K562 (cell line): ENCODE measurements around the gene KPTN. TPM values are rescaled to one million over a fixed set of nuclear protein-coding genes. Genes with fewer than 3 reads are reported as not detected.

Source experiments
- CCNT2 ChIP-seq: IDR thresholded peaks from 2 replicates; pipeline ENCODE4 v1.6.1; 2011; ENCODE audit warnings: borderline replicate concordance, low read depth, mild to moderate bottlenecking, moderate library complexity, mixed read lengths, low read length; ENCODE audit not compliant: insufficient read length; ENCODE audit errors: extremely low read depth
- CREB1 ChIP-seq, 2 experiments: sonication (generic) in 1 of 2; formaldehyde crosslinking in 1 of 2; IDR thresholded peaks; 2 replicates each; pipeline versions ENCODE4 v1.6.1 to v1.8.0; 2012 to 2022; ENCODE audit warnings: inconsistent platforms in 1 of 2, mild to moderate bottlenecking in 1 of 2, missing genetic modification reagents in 1 of 2, moderate library complexity in 1 of 2
- ERF ChIP-seq: fragments of 450-650 bp; formaldehyde crosslinking; IDR thresholded peaks from 2 replicates; pipeline ENCODE4 v1.4.0; 2020; ENCODE audit warnings: mild to moderate bottlenecking, mixed read lengths
- GATAD2B ChIP-seq: fragments of 450-650 bp; IDR thresholded peaks from 2 replicates; pipeline ENCODE4 v1.6.1; 2017; ENCODE audit warnings: mild to moderate bottlenecking, borderline replicate concordance
- JUNB ChIP-seq: fragments of 450-650 bp; formaldehyde crosslinking; conservative IDR thresholded peaks from 2 replicates; pipeline ENCODE4 v1.4.0; 2020; ENCODE audit warnings: mild to moderate bottlenecking
- MYNN ChIP-seq, 2 experiments: sonication (generic); formaldehyde crosslinking in 1 of 2; IDR thresholded peaks; 2 replicates each; pipeline versions ENCODE4 v1.5.0 to v1.6.1; 2016 to 2020; ENCODE audit warnings: antibody characterized with exemption in 1 of 2, missing genetic modification reagents in 1 of 2
- NRF1 ChIP-seq, 2 experiments: fragments of 450-650 bp; IDR thresholded peaks in 1 of 2; conservative IDR thresholded peaks in 1 of 2; 2 replicates each; pipeline ENCODE4 v1.6.1; 2014; ENCODE audit warnings: mild to moderate bottlenecking in 2 of 2
- RBM25 ChIP-seq: fragments of 200-400 bp; formaldehyde crosslinking; IDR thresholded peaks from 2 replicates; pipeline ENCODE4 v1.6.1; 2018; ENCODE audit warnings: low read length, low read depth, moderate library complexity; ENCODE audit not compliant: severe bottlenecking
- ZKSCAN3 ChIP-seq: fragments of 250-450 bp; sonication (Bioruptor Pico); IDR thresholded peaks from 2 replicates; pipeline ENCODE4 v1.4.0; 2020
- ZNF431 ChIP-seq: sonication (generic); formaldehyde crosslinking; IDR thresholded peaks from 2 replicates; pipeline ENCODE4 v1.8.0; 2022; ENCODE audit warnings: mild to moderate bottlenecking, missing genetic modification reagents
- ZNF830 ChIP-seq: fragments of 250-450 bp; sonication (Bioruptor Pico); IDR thresholded peaks from 2 replicates; pipeline ENCODE4 v1.5.0; 2021; ENCODE audit warnings: mild to moderate bottlenecking
- polyA plus RNA-seq, 8 experiments: library from polyadenylated mRNA; depleted of rRNA in 4 of 8; stranded (reverse) in 5 of 8; unstranded in 3 of 8; fragments of >200 nt; fragmentation: Nextera tagmentation in 2 of 8; fragmentation: Illumina TruSeq in 1 of 8; extraction: Ambion mirVana in 2 of 8; extraction: Trizol in 1 of 8; gene quantifications; 2 replicates each; pipeline versions ENCODE4 v1.2.1 to v1.2.3, GENCODE V29; 2011 to 2014; ENCODE audit warnings: inconsistent platforms in 1 of 8, missing spikeins in 1 of 8
- total RNA-seq, 7 experiments: library from RNA; depleted of rRNA in 6 of 7; stranded (reverse); fragments of >200 nt in 6 of 7; fragmentation: Illumina TruSeq in 2 of 7; extraction: Trizol in 2 of 7; gene quantifications; 2 replicates each; pipeline versions ENCODE4 v1.2.1 to v1.2.3, GENCODE V29; 2011 to 2021; ENCODE audit warnings: low replicate concordance in 1 of 7
- TF ChIP-seq, protein P1 (sequence below): fragments of 450-650 bp; IDR thresholded peaks from 2 replicates; pipeline ENCODE4 v1.6.1; 2016; ENCODE audit warnings: mild to moderate bottlenecking, moderate library complexity

The KPTN gene
- total and polyA plus RNA-seq, 9 of the 15 experiments (the other 6 are each of a cell fraction or from before 2014, with no cell fraction given), result 0.56 to 18.2 (median 8.5) TPM

DNA sequence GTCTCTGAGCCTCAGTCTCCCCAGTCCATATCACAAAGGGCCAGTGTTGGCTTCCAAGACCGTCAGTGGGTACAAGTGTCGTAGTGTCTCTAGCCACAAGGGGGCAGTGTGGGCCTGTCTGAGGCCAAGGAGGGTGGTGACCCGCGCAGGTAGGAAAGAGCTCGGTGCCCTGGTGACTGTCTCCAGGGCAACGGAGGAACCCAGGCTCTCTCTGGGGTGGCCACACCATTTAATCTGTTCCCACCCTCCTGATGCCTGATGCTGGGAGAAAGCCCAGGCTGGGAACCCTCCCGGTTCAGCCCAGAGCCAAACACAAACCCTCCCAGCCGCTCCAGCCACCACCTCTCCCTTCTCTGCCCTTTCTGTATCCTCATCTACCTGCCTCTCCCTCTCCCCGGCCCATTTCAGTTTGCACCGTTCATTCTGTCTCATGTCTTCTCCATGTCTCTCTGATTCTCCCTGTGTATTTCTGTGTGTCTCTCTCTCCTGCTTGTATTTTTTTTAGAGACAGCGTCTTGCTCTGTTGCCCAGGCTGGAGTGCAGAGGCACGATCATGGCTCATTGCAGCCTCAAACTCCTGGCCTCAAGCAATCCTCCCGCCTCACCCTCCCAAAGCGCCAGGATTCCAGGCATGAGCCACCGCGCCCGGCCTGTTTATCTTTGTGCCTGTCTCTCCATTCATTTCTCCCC lies 47.2 kb downstream of the KPTN start (continued):
- TF ChIP-seq, protein P1, sequence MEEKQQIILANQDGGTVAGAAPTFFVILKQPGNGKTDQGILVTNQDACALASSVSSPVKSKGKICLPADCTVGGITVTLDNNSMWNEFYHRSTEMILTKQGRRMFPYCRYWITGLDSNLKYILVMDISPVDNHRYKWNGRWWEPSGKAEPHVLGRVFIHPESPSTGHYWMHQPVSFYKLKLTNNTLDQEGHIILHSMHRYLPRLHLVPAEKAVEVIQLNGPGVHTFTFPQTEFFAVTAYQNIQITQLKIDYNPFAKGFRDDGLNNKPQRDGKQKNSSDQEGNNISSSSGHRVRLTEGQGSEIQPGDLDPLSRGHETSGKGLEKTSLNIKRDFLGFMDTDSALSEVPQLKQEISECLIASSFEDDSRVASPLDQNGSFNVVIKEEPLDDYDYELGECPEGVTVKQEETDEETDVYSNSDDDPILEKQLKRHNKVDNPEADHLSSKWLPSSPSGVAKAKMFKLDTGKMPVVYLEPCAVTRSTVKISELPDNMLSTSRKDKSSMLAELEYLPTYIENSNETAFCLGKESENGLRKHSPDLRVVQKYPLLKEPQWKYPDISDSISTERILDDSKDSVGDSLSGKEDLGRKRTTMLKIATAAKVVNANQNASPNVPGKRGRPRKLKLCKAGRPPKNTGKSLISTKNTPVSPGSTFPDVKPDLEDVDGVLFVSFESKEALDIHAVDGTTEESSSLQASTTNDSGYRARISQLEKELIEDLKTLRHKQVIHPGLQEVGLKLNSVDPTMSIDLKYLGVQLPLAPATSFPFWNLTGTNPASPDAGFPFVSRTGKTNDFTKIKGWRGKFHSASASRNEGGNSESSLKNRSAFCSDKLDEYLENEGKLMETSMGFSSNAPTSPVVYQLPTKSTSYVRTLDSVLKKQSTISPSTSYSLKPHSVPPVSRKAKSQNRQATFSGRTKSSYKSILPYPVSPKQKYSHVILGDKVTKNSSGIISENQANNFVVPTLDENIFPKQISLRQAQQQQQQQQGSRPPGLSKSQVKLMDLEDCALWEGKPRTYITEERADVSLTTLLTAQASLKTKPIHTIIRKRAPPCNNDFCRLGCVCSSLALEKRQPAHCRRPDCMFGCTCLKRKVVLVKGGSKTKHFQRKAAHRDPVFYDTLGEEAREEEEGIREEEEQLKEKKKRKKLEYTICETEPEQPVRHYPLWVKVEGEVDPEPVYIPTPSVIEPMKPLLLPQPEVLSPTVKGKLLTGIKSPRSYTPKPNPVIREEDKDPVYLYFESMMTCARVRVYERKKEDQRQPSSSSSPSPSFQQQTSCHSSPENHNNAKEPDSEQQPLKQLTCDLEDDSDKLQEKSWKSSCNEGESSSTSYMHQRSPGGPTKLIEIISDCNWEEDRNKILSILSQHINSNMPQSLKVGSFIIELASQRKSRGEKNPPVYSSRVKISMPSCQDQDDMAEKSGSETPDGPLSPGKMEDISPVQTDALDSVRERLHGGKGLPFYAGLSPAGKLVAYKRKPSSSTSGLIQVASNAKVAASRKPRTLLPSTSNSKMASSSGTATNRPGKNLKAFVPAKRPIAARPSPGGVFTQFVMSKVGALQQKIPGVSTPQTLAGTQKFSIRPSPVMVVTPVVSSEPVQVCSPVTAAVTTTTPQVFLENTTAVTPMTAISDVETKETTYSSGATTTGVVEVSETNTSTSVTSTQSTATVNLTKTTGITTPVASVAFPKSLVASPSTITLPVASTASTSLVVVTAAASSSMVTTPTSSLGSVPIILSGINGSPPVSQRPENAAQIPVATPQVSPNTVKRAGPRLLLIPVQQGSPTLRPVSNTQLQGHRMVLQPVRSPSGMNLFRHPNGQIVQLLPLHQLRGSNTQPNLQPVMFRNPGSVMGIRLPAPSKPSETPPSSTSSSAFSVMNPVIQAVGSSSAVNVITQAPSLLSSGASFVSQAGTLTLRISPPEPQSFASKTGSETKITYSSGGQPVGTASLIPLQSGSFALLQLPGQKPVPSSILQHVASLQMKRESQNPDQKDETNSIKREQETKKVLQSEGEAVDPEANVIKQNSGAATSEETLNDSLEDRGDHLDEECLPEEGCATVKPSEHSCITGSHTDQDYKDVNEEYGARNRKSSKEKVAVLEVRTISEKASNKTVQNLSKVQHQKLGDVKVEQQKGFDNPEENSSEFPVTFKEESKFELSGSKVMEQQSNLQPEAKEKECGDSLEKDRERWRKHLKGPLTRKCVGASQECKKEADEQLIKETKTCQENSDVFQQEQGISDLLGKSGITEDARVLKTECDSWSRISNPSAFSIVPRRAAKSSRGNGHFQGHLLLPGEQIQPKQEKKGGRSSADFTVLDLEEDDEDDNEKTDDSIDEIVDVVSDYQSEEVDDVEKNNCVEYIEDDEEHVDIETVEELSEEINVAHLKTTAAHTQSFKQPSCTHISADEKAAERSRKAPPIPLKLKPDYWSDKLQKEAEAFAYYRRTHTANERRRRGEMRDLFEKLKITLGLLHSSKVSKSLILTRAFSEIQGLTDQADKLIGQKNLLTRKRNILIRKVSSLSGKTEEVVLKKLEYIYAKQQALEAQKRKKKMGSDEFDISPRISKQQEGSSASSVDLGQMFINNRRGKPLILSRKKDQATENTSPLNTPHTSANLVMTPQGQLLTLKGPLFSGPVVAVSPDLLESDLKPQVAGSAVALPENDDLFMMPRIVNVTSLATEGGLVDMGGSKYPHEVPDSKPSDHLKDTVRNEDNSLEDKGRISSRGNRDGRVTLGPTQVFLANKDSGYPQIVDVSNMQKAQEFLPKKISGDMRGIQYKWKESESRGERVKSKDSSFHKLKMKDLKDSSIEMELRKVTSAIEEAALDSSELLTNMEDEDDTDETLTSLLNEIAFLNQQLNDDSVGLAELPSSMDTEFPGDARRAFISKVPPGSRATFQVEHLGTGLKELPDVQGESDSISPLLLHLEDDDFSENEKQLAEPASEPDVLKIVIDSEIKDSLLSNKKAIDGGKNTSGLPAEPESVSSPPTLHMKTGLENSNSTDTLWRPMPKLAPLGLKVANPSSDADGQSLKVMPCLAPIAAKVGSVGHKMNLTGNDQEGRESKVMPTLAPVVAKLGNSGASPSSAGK, result no peak
- TF ChIP-seq MYNN (IDR thresholded peaks at IDR 0.05), result peak; percentile 99
- peak; percentile 78; the same call in 1 of the 2 replicates for TF ChIP-seq MYNN (CRISPR knock-in tag; IDR thresholded peaks at IDR 0.05)
- no peak for TF ChIP-seq JUNB (CRISPR knock-in tag)
- TF ChIP-seq RBM25, result no peak
- peak; percentile 18 to 32; a peak in 2 of 4 replicates for TF ChIP-seq NRF1 (conservative IDR thresholded peaks at IDR 0.05 in 1 of 2, IDR thresholded peaks at IDR 0.05 in 1 of 2)
- TF ChIP-seq ERF (CRISPR knock-in tag), result no peak
- TF ChIP-seq CREB1 (IDR thresholded peaks at IDR 0.05), result no peak
- TF ChIP-seq CREB1 (CRISPR knock-in tag; IDR thresholded peaks at IDR 0.05), result 0 out of 2 replicates have a peak, but pooled peaks have one; percentile 42
- no peak for TF ChIP-seq CCNT2
- no peak for TF ChIP-seq ZNF830 (CRISPR knock-in tag)
- no peak for TF ChIP-seq ZKSCAN3
- no peak for TF ChIP-seq ZNF431
- no peak for TF ChIP-seq GATAD2B
